ENCODE results near the gene DAW1. TPM values are rescaled to one million over a fixed set of nuclear protein-coding genes. Genes with fewer than 3 reads are reported as not detected.

DAW1 gene
- total RNA-seq, 1 donor from 2014 or later: not detected

DNA sequence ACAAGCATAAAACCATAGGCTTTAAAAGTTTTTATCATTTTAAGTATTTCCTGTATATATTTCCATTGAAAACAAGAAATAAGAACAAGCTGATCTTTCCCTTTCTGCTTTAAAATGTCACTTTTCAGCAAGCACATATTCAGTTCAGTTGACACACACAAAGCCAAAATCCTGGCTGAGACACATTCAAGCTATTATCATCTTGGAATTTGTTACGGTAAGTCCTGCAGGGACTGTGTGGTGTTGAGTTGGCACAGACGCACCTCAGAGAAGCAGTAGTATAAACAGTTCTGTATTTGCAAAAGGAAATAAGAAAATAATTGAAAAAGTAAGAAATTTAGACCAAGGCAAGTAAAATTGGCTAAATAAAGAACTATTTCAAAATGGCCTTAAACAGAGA lies 10.4 kb upstream of the DAW1 start:
- intact Hi-C loops (cut with micrococcal nuclease): loop anchor here (5.0 to 10.0 kb wide), 2 partner anchors 379 to 456 kb away; no protein-coding TSS in a partner anchor

DNA sequence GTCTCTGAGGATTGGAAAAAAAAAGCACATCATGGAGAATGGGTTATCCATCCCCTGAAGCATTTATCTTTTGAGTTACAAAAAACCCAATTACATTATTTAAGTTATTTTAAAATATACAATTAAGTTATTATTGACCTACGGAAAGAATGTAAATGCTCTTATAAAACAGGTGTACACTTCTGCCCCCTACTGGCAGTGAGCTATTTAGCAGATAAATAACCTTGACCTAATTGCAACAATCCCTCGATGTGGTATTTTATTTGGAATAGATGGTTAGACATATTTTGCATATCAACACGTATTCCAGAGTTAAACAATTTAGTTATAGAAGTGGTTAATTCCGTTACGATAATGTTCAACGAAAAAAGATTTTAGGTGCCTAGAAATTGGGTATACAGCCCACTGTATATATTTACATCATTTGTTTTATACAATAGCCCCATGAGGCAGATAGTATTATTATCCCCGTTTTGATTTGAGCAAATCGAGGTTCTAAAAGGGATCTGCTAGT lies 9.1 kb upstream of the DAW1 start:
- intact Hi-C loops (cut with micrococcal nuclease): loop anchor here (1.0 to 10.0 kb wide), 5 partner anchors 79 to 457 kb away; no protein-coding TSS in a partner anchor

DNA sequence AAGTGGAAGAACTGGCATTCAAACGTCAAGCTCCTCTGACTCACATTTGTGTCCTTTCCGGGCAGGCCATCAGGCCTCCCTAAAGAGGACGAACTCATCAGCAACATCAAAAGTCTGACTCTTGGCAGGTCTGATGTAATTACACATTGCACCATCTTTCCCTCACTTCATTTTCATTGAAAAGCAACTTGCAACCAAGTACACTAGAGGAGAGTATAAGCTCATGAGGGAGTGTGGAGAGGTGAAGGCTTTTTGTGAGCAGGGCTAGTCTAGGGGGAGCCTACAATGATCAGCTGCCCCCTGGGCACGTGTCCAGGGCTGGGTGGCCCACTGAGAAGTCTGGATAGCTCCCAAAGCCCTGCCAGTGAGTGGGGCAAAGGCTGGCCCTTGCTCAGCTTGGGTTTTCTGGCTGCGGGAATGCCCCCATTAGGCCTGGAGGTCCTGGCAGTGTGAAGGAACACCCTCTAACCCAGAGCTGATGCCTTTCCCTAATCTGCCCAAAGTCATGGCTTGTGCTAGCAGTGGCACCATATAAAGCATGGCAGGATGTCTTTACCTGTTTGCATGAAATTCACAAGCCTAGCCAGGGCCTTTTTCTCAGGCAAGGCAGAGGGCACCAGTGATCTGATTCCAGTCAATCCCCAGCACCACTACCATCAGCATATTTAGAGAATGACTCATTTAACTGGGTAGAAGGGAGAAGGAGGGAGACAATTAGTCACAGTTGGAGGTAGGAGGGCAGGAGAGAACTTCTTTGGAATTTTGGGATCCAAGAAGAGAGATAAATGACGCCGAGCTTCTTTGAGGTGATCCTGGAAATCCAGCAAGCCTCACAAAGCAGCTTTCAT lies 8.5 kb upstream of the DAW1 start:
- intact Hi-C loops (cut with micrococcal nuclease): loop anchor here (1.0 to 10.0 kb wide), 5 partner anchors 80 to 458 kb away; no protein-coding TSS in a partner anchor

DNA sequence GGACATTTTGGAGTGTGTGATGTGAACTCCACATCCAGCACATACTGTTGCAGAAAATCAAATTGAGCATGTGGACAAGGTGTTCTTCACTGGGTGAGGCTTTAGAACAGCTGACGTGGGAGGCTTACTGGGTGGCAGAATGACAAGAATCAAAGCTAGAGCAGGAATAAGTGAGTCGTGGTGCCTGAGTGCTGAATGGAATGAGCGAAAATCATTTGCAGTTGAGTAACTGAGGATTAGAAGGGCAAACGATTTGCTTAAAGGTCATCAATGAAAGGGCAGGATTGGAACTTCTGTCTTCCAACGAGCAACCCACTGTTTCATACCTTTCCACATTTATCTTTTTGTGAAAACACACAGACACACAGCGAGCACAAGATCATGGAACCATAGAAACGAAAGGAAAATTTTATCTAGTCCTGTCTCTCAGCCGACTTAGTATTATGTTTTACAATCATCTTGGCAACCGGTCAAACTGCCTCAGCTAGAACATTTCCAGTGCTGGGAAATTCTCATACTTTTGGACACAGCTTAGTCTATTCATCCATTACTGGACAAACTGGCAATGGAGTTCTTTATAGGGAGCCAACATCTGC lies 7.2 kb upstream of the DAW1 start:
- intact Hi-C loops (cut with micrococcal nuclease): loop anchor here (5.0 to 10.0 kb wide), 2 partner anchors 382 to 459 kb away; no protein-coding TSS in a partner anchor

DNA sequence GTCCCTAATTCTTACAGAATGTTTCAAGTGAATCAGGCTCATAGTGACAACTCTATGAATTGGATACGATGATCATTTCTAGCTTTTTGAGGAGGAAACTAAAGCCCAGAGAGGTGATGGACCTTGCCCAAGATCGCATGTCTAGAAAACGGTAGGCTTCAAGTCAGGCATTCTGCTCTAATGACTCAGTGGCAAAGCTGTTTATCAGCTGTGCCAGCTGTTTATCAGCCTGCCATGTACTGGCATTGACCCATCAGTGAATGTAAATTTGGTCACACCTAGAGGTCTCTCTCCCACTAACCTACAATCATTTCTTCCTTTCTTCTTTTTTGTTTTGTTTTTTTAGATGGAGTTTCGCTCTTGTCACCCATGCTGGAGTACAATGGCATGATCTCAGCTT lies 6.1 kb upstream of the DAW1 start:
- intact Hi-C loops (cut with micrococcal nuclease): loop anchor here (10.0 kb wide), 1 partner anchor 460 kb away; no protein-coding TSS in a partner anchor

DNA sequence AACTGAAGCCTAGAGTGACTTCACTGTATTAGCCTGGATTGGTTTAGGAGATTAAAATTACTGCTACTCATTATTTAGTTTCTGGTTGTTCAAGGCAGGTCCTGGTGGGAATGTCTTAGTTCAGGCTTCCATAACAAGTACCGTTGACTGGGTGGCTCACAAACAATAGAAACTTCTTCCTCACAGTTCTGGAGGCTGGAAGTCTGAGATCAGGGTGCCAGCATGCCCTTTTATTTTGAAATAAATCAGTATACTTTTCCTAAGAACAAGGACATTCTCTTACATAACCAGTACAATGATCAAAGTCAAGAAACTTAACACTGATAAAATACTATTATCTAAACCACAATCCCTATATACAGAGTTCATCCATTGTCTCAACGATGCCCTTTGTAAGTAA lies 4.0 kb upstream of the DAW1 start:
- intact Hi-C loops (cut with micrococcal nuclease): loop anchor here (10.0 kb wide), 1 partner anchor 463 kb away; no protein-coding TSS in a partner anchor

DNA sequence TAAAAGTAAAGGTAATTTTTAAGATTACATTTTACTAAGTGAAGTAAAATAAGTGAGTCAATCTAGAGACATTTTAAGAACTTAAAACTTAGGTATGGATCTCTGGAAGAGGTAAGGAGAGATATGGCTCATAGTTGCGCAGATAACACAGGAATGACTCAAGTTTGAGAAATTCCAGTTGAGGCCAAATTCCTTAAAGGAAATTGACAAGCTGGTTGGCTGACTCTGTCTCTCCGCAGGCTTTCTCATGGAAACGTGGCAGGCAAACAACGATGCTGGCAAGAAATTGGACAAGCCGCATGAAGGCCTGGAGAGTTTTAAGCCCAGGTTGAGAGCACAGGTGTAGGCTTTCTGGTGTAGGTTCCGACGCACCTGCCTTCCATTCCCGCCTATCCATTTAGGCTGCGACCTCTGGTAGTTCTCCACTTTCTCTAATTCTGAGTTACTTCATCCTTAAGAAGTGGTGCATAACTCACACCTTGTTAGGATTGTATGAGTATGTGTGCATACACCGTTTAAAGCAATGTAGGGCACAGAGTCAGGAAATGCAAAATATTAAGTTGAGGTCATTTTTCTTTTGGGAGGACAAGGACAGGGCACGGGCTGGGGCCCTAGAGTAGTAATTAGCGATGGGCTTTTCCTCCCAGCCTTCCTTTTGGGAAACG lies 589 bp upstream of the DAW1 start:
- intact Hi-C loops (cut with micrococcal nuclease): no loop called here

DNA sequence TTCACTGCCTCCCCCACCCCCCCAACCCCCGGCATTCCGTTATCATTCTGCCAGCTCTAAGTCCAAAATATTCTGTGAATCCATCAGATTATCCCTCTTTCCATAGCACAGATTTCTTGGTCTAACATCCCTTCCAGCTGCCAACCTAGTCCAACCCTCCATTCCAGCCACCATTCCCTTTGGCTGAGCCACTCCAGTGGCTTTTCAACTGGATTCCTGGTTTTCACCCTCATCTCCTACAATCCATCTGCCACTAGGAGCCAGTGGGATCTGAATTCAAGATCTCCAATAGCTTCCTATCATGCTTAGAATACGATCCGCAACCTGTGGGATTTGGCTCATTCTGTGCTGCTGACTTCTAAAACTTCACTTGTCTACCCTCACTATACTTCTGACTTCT lies 1.2 kb downstream of the DAW1 start:
- intact Hi-C loops (cut with micrococcal nuclease): no loop called here

DNA sequence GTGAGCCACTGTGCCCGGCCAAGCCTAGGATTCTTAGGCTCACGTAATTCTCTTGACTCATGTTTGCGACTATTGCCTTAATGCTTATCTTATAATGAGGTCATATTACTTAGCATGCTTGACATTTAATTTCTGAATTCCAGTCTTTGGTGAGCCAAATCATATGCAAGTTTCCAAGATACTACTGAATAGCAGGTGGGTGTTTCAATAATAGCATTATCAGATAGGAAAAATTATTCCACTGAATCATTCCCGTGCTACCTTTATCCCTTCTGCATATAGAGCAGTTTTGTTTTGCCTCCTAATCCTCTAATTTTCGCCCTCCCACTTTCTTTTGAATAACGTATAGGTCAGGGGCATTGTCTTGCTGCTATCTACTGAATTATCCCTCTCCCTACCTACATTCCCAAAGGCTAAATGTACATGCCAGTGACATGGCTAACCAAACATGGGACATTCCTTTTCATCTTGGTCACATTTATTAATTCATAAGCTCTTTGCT lies 4.9 kb downstream of the DAW1 start:
- intact Hi-C loops (cut with micrococcal nuclease): no loop called here

DNA sequence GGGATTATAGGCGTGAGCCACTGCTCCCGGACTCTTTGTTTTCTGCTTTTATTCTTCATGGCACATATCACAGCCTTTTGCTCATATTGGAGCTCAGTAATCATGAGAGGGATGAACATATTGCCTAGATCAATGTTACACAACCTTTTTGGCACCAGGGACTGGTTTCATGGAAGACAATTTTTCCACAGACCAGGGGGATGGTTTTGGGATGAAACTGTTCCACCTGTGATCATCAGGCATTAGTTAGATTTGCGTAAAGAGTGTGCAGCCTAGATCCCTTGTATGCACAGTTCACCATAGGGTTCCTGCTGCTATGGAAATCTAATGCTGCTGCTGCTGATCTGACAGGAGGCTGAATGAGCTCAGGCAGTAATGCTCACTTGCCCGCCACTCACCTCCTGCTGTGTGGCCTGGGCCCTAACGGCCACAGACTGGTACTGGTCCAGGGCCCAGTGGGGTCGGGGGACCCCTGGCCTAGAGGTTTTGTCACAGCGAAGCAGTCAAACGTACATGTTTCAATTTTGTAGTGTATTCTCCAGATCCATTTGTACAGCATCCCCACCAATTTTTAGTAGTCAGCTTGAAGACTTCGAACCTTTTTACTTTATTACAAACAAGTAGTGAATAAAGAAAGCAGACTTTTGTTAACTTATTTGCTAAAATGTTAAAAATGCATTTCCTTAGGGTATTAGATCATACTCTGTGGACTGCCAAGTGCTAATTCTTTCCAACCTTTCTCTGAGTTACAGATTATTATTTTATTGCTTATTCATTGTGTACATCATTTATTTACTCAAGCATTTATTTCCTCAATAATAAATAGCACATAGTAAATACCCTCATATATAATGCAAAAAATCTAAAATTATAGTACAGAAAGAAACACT lies 6.2 kb downstream of the DAW1 start:
- intact Hi-C loops (cut with micrococcal nuclease): no loop called here

DNA sequence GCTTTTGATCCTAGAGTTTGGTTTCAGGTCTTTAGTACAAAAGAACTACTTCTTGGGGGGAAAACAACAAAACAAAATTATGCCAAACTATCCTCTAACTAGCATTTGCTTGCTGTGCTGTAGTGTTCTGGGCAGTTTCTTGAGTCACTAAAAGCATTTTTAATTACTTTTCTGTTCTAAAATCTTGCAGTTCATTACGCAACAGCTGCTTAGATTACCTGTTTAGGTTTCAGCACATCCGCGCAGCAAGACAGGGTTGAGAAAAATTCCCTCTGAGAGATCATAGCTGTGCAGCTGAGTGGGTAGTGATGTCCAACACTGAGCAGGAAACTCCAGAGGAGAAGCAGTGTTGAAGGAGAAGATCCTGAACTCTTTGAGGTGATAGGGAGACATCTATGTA lies 9.0 kb downstream of the DAW1 start:
- intact Hi-C loops (cut with micrococcal nuclease): no loop called here

DNA sequence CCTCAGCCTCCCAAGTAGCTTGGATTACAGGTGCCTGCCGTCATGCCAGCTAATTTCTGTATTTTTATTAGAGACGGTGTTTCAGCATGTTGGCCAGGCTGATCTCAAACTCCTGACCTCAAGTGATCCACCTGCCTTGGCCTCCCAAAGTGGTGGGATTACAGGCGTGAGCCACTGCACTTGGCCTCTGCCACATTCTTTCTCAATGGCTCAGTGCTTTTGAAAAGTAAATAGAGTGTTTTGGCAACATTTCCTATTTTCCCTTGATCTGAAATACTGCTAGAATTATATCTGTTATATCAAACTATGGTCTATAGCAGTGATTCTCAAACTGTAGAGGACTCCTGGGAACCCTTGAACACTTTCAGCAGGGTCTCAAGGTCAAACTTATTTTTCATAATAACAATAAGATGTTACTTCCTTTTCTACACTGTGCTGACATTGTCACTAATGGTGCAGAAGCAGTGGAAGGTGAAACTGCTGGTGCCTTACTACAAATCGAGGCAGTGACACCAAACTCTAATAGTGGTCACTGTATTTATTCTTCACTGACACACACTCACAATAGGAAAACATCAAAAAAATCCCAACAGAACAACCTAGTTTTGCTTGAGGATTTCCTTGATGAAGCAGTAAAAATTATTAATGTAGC lies 10.6 kb downstream of the DAW1 start:
- intact Hi-C loops (cut with micrococcal nuclease): no loop called here

DNA sequence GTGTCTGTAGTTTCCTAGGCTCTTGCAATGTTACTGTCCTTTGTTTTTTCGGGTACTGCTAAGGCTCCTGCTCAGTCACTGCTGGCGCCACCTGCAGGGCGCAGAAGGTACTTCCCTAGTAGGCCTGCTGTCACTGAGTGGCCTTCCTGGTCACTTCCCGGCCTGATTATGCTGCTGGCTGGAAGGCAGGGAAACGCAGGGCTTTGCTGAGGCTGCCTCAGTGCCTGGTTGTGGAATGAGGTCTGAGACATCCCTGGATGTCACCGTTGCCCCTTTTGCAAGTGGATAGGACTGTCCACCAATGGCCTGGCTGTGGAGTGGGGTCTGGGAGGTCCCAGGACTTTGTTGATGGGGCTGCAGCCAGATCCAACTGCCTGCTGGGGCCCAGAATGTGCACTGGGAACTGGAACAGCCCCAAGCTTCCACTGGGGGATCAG lies 13.1 kb downstream of the DAW1 start:
- intact Hi-C loops (cut with micrococcal nuclease): loop anchor here (1.0 to 2.0 kb wide), 3 partner anchors 226 to 754 kb away; partner anchors contain the start of gene AGFG1

DNA sequence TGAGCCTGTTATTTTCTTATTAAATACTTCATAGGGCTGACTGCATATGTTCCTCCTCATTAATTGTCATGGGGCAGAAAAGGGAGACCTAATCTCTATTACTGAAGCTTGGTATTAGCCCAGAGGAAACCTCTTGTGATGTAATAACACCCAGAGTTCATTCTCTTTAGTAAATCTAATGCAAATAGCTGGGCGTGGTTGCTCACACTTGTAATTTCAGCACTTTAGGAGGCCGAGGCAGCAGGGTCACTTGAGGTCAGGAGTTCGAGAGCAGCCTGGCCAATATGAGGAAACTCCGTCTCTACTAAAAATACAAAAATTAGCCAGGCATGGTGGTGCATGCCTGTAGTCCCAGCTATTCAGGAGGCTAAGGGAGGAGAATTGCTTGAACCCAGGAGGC lies 14.7 kb downstream of the DAW1 start:
- intact Hi-C loops (cut with micrococcal nuclease): no loop called here

DNA sequence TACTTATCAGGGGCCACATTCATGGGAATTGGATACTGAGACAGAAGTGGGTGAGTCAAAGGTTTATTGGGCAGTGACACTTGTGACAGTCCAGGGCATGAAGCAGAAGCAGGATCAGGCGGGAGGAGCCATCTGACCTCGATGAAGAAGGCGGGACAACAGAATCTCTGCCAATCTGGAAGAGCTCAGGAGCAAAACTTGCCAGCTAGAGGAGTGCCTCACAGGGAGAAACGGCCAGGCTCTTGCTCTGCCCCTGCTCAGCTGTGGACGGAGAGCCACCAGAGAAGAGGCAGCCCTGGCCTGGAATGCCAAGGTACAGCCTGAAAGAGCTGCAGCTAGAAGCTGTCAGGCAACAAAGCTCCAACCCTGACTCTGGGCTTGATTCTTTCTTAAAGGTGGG lies 16.9 kb downstream of the DAW1 start:
- intact Hi-C loops (cut with micrococcal nuclease): no loop called here

DNA sequence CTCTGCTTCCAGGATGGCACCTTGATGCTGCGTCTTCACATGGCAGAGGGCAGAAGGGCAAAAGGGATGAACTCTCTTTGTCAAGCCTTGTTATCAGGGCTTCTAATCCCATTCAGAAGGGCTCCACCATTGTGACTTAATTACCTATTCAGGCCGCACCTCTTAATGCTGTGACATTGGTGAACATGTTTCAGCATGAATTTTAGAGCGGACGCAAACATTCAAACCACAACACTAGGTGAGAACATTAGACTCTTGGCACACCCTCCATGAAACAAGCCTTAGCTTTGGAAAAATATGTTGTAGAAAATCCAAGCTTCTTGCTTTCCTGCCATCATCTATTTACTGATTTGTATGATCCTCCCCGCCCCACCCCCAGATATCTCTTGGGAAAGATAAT lies 17.9 kb downstream of the DAW1 start:
- intact Hi-C loops (cut with micrococcal nuclease): no loop called here

DNA sequence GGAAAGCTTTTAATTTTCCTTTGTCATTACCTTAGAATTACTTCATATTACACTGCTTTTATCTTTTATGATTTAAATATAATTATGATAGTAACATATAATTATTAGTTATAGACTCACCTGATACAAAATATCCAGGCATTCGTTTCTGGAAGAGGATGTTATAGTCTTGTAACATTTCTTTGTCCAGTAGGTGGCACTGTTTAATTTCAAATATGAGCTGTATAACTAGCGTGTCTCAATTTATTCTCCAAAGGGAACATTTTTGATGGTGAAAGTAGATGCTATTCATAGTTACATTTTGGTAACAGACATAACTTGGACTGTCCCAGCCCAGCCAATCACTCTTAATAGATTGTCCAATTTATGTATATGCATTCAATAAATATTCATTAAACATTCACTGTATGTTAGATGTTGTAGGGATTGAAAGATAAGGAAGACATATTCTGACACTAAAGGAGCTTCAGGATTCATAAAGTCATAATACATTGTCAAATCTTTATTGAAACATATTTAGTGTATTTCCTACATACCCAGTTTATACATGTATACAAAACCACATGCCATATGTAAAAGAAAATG lies 19.2 kb downstream of the DAW1 start:
- intact Hi-C loops (cut with micrococcal nuclease): loop anchor here (1.0 kb wide), 1 partner anchor 1697 kb away; no protein-coding TSS in a partner anchor

DNA sequence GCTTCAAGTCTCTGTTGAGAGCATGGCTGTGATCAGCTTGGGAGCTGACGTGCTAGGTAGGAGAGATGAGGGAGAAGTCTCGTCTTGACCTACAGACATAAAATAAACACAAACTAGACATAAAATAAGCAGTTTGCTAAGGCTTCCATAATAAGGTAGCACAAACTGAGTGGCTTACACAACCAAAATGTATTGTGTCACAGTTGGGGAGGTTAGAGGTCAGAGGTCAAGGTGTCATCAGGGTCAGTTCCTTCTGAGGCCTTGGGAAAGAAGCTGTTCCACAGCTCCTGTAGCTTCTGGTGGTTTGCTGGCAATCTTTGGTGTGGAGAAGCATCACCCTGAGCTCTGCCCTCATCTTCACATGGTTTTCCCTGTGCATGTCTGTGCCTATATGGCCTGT lies 20.2 kb downstream of the DAW1 start:
- intact Hi-C loops (cut with micrococcal nuclease): no loop called here

DNA sequence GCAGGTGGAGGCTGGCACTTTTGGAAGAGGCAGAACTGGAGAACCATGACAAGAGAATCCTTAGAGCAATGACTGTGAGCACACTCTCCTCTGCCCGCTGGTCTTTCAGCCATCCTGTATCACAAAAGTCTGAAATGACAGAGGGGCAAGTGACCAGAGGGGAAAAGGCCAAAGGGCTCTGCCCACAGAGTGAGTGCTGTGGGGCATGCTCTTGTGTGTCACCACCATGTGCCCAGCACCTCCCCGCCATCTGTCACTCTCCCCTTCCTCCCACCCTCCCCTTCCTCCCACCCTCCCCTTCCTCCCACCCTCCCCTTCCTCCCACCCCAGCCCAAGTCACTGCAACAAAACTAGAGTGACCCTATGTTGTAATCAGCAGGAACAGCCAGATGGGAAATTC lies 31.9 kb downstream of the DAW1 start:
- intact Hi-C loops (cut with micrococcal nuclease): no loop called here

All from T-helper 1 cell treated with Interleukin-12 subunit alpha and Interleukin-12 subunit beta and Interleukin-4 antibody, amounts not matched to agents 30 ng/mL and 1 ng/mL, for 36 hours (primary cell).